Naive B cell (primary cell): Measurements from ENCODE around the gene DSCAM. TPM values are rescaled to one million over a fixed set of nuclear protein-coding genes. Genes with fewer than 3 reads are reported as not detected.

Source experiments
- ATAC-seq, 2 donors: fragments of 150-1000 bp; cut with Tn5 transposase; 2 replicates each; pipeline ENCODE4 v1.10.0; 2021; ENCODE audit warnings: low read depth in 2 of 2, mild to moderate bottlenecking in 2 of 2, moderate library complexity in 2 of 2
- DNase-seq: peaks from one replicate; pipeline ENCODE4 v3.0.0; 2022
- H3K27ac Mint-ChIP-seq, 6 donors: one replicate each; pipeline ENCODE4 v1.8.0; 2020 to 2022; ENCODE audit warnings: mild to moderate bottlenecking in 6 of 6, mixed read lengths in 6 of 6, moderate library complexity in 5 of 6, inconsistent platforms in 2 of 6
- H3K27me3 Mint-ChIP-seq, 3 donors: one replicate each; pipeline ENCODE4 v1.8.0; 2021 to 2022; ENCODE audit warnings: mixed read lengths in 3 of 3, mild to moderate bottlenecking in 1 of 3
- H3K36me3 Mint-ChIP-seq, 2 donors: one replicate each; pipeline ENCODE4 v1.8.0; 2020 to 2022; ENCODE audit warnings: mixed read lengths in 2 of 2, inconsistent platforms in 1 of 2, mild to moderate bottlenecking in 1 of 2
- H3K4me1 Mint-ChIP-seq, 3 donors: one replicate each; pipeline ENCODE4 v1.8.0; 2020 to 2022; ENCODE audit warnings: mixed read lengths in 3 of 3, inconsistent platforms in 1 of 3, mild to moderate bottlenecking in 1 of 3, moderate library complexity in 1 of 3
- H3K4me3 Mint-ChIP-seq, 8 donors: one replicate each; pipeline ENCODE4 v1.8.0; 2020 to 2022; ENCODE audit warnings: mild to moderate bottlenecking in 8 of 8, mixed read lengths in 8 of 8, moderate library complexity in 8 of 8, inconsistent platforms in 2 of 8
- H3K9me3 Mint-ChIP-seq, 7 donors: one replicate each; pipeline ENCODE4 v1.8.0; 2020 to 2022; ENCODE audit warnings: mixed read lengths in 7 of 7, mild to moderate bottlenecking in 5 of 7, inconsistent platforms in 2 of 7, moderate library complexity in 1 of 7
- polyA plus RNA-seq, 6 donors: library from polyadenylated mRNA; unstranded; fragments of 300-500 nt; fragmentation: Illumina TruSeq; gene quantifications; one replicate each; pipeline ENCODE4 v1.2.3, GENCODE V29; 2021; ENCODE audit warnings: low read depth in 6 of 6

Gene DSCAM
- polyA plus RNA-seq, 6 donors from 2014 or later, result not detected

DNA sequence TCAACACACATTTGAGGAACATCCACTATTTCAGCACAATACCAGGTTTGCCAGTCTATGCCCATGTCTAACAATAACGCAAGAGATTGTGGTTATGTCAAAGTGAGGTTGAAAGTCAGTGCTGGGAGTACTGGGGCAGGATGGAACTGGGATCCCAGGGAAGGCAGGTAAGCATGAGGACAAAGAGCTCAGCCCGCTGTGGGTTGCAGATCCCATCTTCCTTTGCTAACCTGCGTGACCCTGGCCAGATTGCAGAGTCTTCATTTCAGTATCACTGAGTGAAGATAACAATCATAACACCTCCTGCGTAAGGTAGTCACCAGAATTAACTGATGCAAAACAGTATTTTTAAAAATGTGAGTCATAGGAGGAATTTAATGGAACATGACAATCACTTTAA is 729.7 kb downstream of the DSCAM start:
- Mint-ChIP-seq H3K4me3 (no peak overlapping the region), H3K36me3 (no peaks in the 10 kb centered on the region), H3K27ac (no peak overlapping the region), H3K27me3 (no peaks in the 10 kb centered on the region), H3K9me3 (peaks cover 2 to 15% (median 5%) of the 10 kb centered on the region in 7 donors), H3K4me1 (no peaks in the 10 kb centered on the region)
- ATAC-seq, result no peak
- DNase-seq, result no peak

- DNase-seq (no peak), ATAC-seq (no peak)
- Mint-ChIP-seq H3K27me3 (no peaks in the 10 kb centered on the region), H3K36me3 (no peaks in the 10 kb centered on the region), H3K27ac (no peak overlapping the region), H3K4me3 (no peak overlapping the region), H3K4me1 (no peaks in the 10 kb centered on the region), H3K9me3 (peaks cover 4 to 13% (median 5%) of the 10 kb centered on the region in 7 donors)
Observed at GRCh38 chr21:40115775-40116174, 731.2 kb downstream of the DSCAM start.

- H3K9me3 Mint-ChIP-seq, result peaks cover 0 to 26% (median 9%) of the 10 kb centered on the region in 7 donors
- H3K4me3 Mint-ChIP-seq, result no peak overlapping the region
- no peak overlapping the region for H3K27ac Mint-ChIP-seq
- peaks cover 0 to 9% (median 4%) of the 10 kb centered on the region in 3 donors for H3K27me3 Mint-ChIP-seq
- H3K36me3 Mint-ChIP-seq, result peaks cover 0 to 9% of the 10 kb centered on the region in 2 donors
- ATAC-seq, result no peak
- H3K4me1 Mint-ChIP-seq, result no peaks in the 10 kb centered on the region
- no peak for DNase-seq
Observed at GRCh38 chr21:40102682-40103081, 744.3 kb downstream of the DSCAM start.

DNA sequence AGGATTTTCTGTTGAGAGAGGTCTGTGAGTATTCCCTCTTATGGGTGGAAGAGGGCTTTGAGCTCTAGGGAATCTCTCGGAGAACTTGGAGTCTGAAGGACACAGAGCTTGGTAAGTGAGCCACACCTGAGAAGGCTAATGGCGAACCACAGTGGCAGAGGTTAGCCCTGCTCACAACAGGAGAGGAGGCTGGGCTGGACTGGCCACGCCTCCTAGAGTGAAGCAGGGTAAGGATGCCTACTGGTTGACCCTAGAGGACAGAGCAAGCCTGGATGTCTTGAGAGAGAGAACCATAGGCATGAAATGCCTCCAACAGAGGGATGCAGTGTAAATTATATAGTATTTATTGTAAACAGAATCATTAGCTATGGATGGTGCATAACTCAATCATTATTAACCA is 747.1 kb downstream of the DSCAM start:
- no peak for ATAC-seq
- no peaks in the 10 kb centered on the region for H3K4me1 Mint-ChIP-seq
- peaks cover 4 to 12% (median 6%) of the 10 kb centered on the region in 7 donors for H3K9me3 Mint-ChIP-seq
- peak overlapping the region in 1 of 6 donors; percentile 73 for H3K27ac Mint-ChIP-seq
- H3K4me3 Mint-ChIP-seq, result no peak overlapping the region
- DNase-seq, result no peak
- no peaks in the 10 kb centered on the region for H3K36me3 Mint-ChIP-seq
- H3K27me3 Mint-ChIP-seq, result no peaks in the 10 kb centered on the region

DNA sequence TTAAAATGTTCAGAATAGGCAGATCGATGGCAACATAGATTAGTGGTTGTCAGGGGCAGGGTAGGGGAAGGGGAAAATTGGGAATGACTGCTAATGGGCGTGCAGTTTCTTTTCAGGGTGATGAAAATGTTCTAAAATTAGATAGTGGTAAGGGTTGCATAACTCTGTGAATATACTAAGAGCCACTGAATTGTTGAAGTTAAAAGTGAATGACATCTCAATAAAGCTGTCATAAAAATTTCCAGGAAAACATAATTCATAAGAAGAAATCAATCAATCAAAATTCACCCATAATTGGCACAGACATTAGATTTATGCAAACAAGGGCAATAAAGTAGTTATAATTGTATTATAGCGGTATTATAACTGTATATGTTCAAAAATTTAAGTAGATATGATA is 751.5 kb downstream of the DSCAM start:
- peaks cover 0 to 12% (median 10%) of the 10 kb centered on the region in 3 donors for H3K27me3 Mint-ChIP-seq
- H3K27ac Mint-ChIP-seq, result no peak overlapping the region
- H3K4me3 Mint-ChIP-seq, result no peak overlapping the region
- H3K36me3 Mint-ChIP-seq, result peaks cover 0 to 7% of the 10 kb centered on the region in 2 donors
- DNase-seq (no peak), ATAC-seq (no peak)
- H3K9me3 Mint-ChIP-seq, result peaks cover 2 to 23% (median 8%) of the 10 kb centered on the region in 7 donors
- H3K4me1 Mint-ChIP-seq, result no peaks in the 10 kb centered on the region

DNA sequence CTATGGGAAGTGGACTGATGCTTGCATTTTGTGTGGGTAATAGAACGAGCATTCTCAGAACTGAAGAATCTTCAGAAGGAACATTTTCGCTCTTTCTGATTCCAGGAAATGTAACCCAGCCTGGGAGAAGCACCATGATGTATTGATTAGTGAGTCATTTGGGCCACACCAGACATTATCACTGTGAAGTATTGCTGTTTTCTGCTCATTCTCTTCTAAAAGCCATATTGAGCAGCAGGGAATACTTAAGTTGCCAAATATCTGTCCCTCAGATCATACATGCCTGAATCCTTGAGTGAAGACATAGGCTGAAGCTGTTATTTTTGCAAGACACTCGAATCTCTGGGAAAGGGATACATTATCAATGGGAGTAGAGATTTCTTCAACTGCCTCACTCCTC is 766.6 kb downstream of the DSCAM start:
- Mint-ChIP-seq H3K4me1 (no peaks in the 10 kb centered on the region), H3K27ac (no peak overlapping the region), H3K9me3 (peaks cover 0 to 3% (median 0%) of the 10 kb centered on the region in 7 donors), H3K4me3 (no peak overlapping the region), H3K27me3 (peaks cover 0 to 5% (median 0%) of the 10 kb centered on the region in 3 donors), H3K36me3 (no peaks in the 10 kb centered on the region)
- DNase-seq (no peak), ATAC-seq (no peak)

GRCh38 chr21:40074710-40075109 is 772.2 kb downstream of the DSCAM start:
- no peaks in the 10 kb centered on the region for H3K36me3 Mint-ChIP-seq
- H3K27me3 Mint-ChIP-seq, result peaks cover 0 to 4% (median 3%) of the 10 kb centered on the region in 3 donors
- DNase-seq (no peak), ATAC-seq (no peak)
- peak overlapping the region in 1 of 8 donors; percentile 22 for H3K4me3 Mint-ChIP-seq
- H3K9me3 Mint-ChIP-seq, result peaks cover 0 to 6% (median 3%) of the 10 kb centered on the region in 7 donors
- H3K27ac Mint-ChIP-seq, result no peak overlapping the region
- H3K4me1 Mint-ChIP-seq, result no peaks in the 10 kb centered on the region

DNA sequence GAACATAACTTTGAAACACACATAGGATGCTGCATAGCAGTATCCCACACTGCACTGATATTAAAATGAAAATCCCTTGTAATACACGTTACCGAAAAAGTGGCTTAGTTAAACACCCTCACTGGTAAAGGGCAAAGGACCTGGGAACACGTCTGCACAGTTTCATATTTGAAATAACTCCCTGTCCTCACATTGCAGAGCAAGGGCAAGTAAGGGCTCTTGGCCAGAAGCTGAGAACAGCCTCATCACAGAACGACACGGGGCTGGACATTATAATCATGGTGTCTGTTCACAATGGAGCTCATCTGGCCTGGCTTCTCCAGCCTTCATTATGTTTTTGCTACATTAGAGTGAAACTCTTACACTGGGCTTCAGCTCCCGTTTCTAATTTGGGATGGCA is 772.8 kb downstream of the DSCAM start:
- peaks cover 0 to 6% (median 3%) of the 10 kb centered on the region in 7 donors for H3K9me3 Mint-ChIP-seq
- DNase-seq, result no peak
- no peaks in the 10 kb centered on the region for H3K4me1 Mint-ChIP-seq
- H3K36me3 Mint-ChIP-seq, result no peaks in the 10 kb centered on the region
- no peak overlapping the region for H3K27ac Mint-ChIP-seq
- H3K4me3 Mint-ChIP-seq, result no peak overlapping the region
- peaks cover 0 to 5% (median 4%) of the 10 kb centered on the region in 3 donors for H3K27me3 Mint-ChIP-seq
- ATAC-seq, result no peak

DNA sequence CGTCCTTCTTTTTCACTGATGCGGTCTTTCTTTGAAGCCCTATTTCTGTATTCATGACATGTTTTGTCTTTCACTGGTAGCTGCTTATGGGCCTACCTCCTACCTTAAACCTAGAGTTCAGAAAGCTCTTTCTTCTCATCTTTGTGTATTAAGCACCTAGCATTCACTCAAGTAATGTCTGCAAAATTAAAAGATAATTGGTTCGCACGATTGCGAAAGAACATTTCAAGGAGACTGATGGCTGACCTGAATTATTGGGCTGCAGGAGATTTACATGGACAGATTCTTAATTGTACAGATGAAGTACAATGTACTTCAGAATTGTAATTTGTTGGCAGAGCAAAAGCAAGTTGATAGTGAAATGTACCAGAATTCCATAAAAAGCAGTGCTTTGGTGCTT is 773.3 kb downstream of the DSCAM start:
- no peak for DNase-seq
- H3K4me1 Mint-ChIP-seq, result no peaks in the 10 kb centered on the region
- H3K9me3 Mint-ChIP-seq, result peaks cover 0 to 6% (median 3%) of the 10 kb centered on the region in 7 donors
- peak overlapping the region in 1 of 6 donors; percentile 79 for H3K27ac Mint-ChIP-seq
- H3K4me3 Mint-ChIP-seq, result no peak overlapping the region
- no peak for ATAC-seq
- H3K36me3 Mint-ChIP-seq, result no peaks in the 10 kb centered on the region
- H3K27me3 Mint-ChIP-seq, result peaks cover 0 to 5% (median 4%) of the 10 kb centered on the region in 3 donors

- DNase-seq, result no peak
- H3K27me3 Mint-ChIP-seq, result peaks cover 0 to 24% (median 4%) of the 10 kb centered on the region in 3 donors
- no peak overlapping the region for H3K4me3 Mint-ChIP-seq
- no peaks in the 10 kb centered on the region for H3K36me3 Mint-ChIP-seq
- H3K4me1 Mint-ChIP-seq, result no peaks in the 10 kb centered on the region
- H3K27ac Mint-ChIP-seq, result no peak overlapping the region
- peaks cover 0 to 6% (median 3%) of the 10 kb centered on the region in 7 donors for H3K9me3 Mint-ChIP-seq
- no peak for ATAC-seq
Observed at GRCh38 chr21:40070871-40071270, 776.1 kb downstream of the DSCAM start.

DNA sequence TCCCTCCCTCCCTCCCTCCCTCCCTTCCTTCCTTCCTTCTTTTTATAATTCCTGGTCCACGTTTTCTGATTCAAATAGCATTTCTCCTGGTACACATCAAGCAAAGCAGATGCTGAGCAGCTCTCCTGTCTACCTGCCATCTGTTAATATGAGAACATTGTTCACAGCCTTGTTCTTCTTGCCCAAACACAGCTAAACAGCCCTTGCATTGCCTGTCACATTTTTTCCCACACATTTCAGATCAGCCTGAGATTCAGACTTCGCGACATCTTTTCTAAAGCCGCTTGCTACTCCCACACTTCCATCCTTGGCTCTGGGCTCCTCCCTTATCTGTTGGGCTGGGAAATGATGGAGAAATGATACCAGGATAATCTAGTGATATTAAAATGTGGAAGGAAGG is 779.2 kb downstream of the DSCAM start:
- Mint-ChIP-seq H3K4me1 (no peaks in the 10 kb centered on the region), H3K36me3 (no peaks in the 10 kb centered on the region), H3K9me3 (peaks cover 0 to 8% (median 1%) of the 10 kb centered on the region in 7 donors), H3K27ac (no peak overlapping the region), H3K27me3 (peaks cover 10 to 26% (median 11%) of the 10 kb centered on the region in 3 donors), H3K4me3 (no peak overlapping the region)
- DNase-seq (no peak), ATAC-seq (no peak)

DNA sequence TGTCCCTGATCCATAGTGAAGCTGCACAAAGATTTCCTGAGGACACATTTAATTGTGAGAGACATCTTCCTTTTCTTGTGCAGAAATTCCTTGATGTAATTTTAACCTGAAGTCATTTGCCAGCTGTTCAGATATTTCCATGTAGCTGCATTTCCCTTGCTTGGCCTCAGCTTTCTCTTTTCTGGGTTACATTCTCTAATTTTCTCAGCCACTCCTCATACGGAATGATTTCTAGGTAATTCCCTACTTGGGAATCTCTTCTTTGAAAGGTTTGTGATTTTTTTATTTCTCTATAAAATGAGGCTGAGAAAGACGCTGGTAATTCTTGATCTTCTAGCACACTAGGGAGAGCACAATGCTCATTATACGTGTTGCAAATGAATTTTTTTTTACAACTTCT is 780.7 kb downstream of the DSCAM start:
- no peaks in the 10 kb centered on the region for H3K36me3 Mint-ChIP-seq
- no peak for ATAC-seq
- peaks cover 10 to 26% (median 18%) of the 10 kb centered on the region in 3 donors for H3K27me3 Mint-ChIP-seq
- peaks cover 0 to 6% (median 2%) of the 10 kb centered on the region in 7 donors for H3K9me3 Mint-ChIP-seq
- DNase-seq, result no peak
- no peak overlapping the region for H3K4me3 Mint-ChIP-seq
- H3K4me1 Mint-ChIP-seq, result no peaks in the 10 kb centered on the region
- H3K27ac Mint-ChIP-seq, result no peak overlapping the region

GRCh38 chr21:40060083-40060677 is 786.8 kb downstream of the DSCAM start:
- Mint-ChIP-seq H3K36me3 (no peaks in the 10 kb centered on the region), H3K27ac (no peak overlapping the region), H3K4me1 (no peaks in the 10 kb centered on the region), H3K9me3 (peaks cover 1 to 11% (median 6%) of the 10 kb centered on the region in 7 donors), H3K4me3 (no peak overlapping the region), H3K27me3 (peaks cover 7 to 13% (median 10%) of the 10 kb centered on the region in 3 donors)
- no peak for DNase-seq
- no peak for ATAC-seq

GRCh38 chr21:40057331-40057730 is 789.6 kb downstream of the DSCAM start:
- DNase-seq (no peak), ATAC-seq (no peak)
- Mint-ChIP-seq H3K27ac (no peak overlapping the region), H3K36me3 (no peaks in the 10 kb centered on the region), H3K9me3 (peaks cover 0 to 12% (median 6%) of the 10 kb centered on the region in 7 donors), H3K27me3 (peaks cover 0 to 7% (median 6%) of the 10 kb centered on the region in 3 donors), H3K4me1 (no peaks in the 10 kb centered on the region), H3K4me3 (no peak overlapping the region)
